ENCODE data around the gene OR2M3. TPM values are rescaled to one million over a fixed set of nuclear protein-coding genes. Genes with fewer than 3 reads are reported as not detected.

OR2M3 gene
- polyA plus RNA-seq (not detected in 3 replicates), polyA minus RNA-seq (not detected in 3 replicates)
- not detected for polyA plus RNA-seq (2011; ENCODE audit: low read depth)
- not detected in 2 replicates for polyA plus RNA-seq (2011; cell fraction: cytosol; rRNA removed)
- polyA plus RNA-seq (2011; cell fraction: nucleus; rRNA removed) = not detected in 2 replicates
- not detected in 2 replicates for polyA plus RNA-seq (2012; ENCODE audit: low replicate concordance)
- polyA minus RNA-seq (2011; cell fraction: cytosol; rRNA and poly(A)+ RNA removed) = not detected
- not detected in 2 replicates for polyA minus RNA-seq (2011; cell fraction: nucleus; rRNA and poly(A)+ RNA removed)

GRCh38 chr1:248196965-248197364, at the start of gene OR2M3:
TSS of gene OR2M3 (plus strand) at chr1:248197265. CDS start at chr1:248203068, 5,803 bp downstream.
- H3K27ac ChIP-seq (ENCODE audit: control insufficient read depth, insufficient read depth, low read length) = no peak within 1 kb of the TSS
- no peaks in the 10 kb centered on the region for H3K9me3 ChIP-seq (ENCODE audit: control insufficient read depth, low read depth, low read length)
- H2AFZ ChIP-seq (ENCODE audit: control insufficient read depth, low read length) = no peak within 1 kb of the TSS
- H3K4me2 ChIP-seq (ENCODE audit: control insufficient read depth, extremely low read depth, insufficient read depth, low read depth, low read length) = no peak within 1 kb of the TSS
- no peak for FAIRE-seq
- DNase-seq (ENCODE audit: low read depth, low spot score) = no peak
- no peaks in the 10 kb centered on the region for H3K27me3 ChIP-seq (ENCODE audit: control insufficient read depth, extremely low read depth, insufficient read depth, low read length)
- no peak within 1 kb of the TSS for H3K4me3 ChIP-seq (ENCODE audit: control insufficient read depth in 2 of 3, extremely low read depth in 1 of 3, insufficient read depth in 2 of 3, low read depth in 1 of 3, low read length in 3 of 3)
- no peaks in the 10 kb centered on the region for H4K20me1 ChIP-seq (ENCODE audit: control insufficient read depth, extremely low read depth, insufficient read depth, low read length)
- H3K9ac ChIP-seq (ENCODE audit: control insufficient read depth, extremely low read depth, insufficient read depth, low read length) = no peak within 1 kb of the TSS
- no peaks in the 10 kb centered on the region for H3K79me2 ChIP-seq (ENCODE audit: control insufficient read depth, insufficient read depth, low read length)
- no peaks in the 10 kb centered on the region for H3K36me3 ChIP-seq (ENCODE audit: control insufficient read depth in 2 of 2, extremely low read depth in 1 of 2, insufficient read depth in 2 of 2, low read length in 2 of 2)
- TF ChIP-seq EZH2 (IDR thresholded peaks at IDR 0.05; ENCODE audit: low read length) = no peak
- no peak for TF ChIP-seq CTCF (optimal IDR thresholded peaks at IDR 0.05 in 1 of 3, IDR thresholded peaks at IDR 0.05 in 1 of 3, conservative IDR thresholded peaks at IDR 0.05 in 1 of 3; ENCODE audit: extremely low read depth in 1 of 3, insufficient read depth in 2 of 3, low read length in 3 of 3)
- dilution Hi-C loops (cut with MboI; ENCODE audit: extremely low pct_ligation_motif_present, low sequenced_read_pairs) = no loop called here
- no peaks in the 10 kb centered on the region for H3K9me1 ChIP-seq (ENCODE audit: control insufficient read depth, extremely low read depth, insufficient read depth, low read length)
- H3K4me1 ChIP-seq (ENCODE audit: control insufficient read depth, extremely low read depth, insufficient read depth, low read length) = no peaks in the 10 kb centered on the region

- H3K4me2 ChIP-seq (ENCODE audit: control insufficient read depth, extremely low read depth, insufficient read depth, low read depth, low read length) = no peak overlapping the region
- H4K20me1 ChIP-seq (ENCODE audit: control insufficient read depth, extremely low read depth, insufficient read depth, low read length) = no peaks in the 10 kb centered on the region
- no peak overlapping the region for H3K27ac ChIP-seq (ENCODE audit: control insufficient read depth, insufficient read depth, low read length)
- no peaks in the 10 kb centered on the region for H3K79me2 ChIP-seq (ENCODE audit: control insufficient read depth, insufficient read depth, low read length)
- H3K4me1 ChIP-seq (ENCODE audit: control insufficient read depth, extremely low read depth, insufficient read depth, low read length) = no peaks in the 10 kb centered on the region
- TF ChIP-seq CTCF (optimal IDR thresholded peaks at IDR 0.05 in 1 of 3, IDR thresholded peaks at IDR 0.05 in 1 of 3, conservative IDR thresholded peaks at IDR 0.05 in 1 of 3; ENCODE audit: extremely low read depth in 1 of 3, insufficient read depth in 2 of 3, low read length in 3 of 3) (no peak), EZH2 (IDR thresholded peaks at IDR 0.05; ENCODE audit: low read length) (no peak)
- FAIRE-seq = no peak
- H3K4me3 ChIP-seq (ENCODE audit: control insufficient read depth in 2 of 3, extremely low read depth in 1 of 3, insufficient read depth in 2 of 3, low read depth in 1 of 3, low read length in 3 of 3) = no peak overlapping the region
- H3K9me1 ChIP-seq (ENCODE audit: control insufficient read depth, extremely low read depth, insufficient read depth, low read length) = no peaks in the 10 kb centered on the region
- DNase-seq (ENCODE audit: low read depth, low spot score) = no peak
- H3K27me3 ChIP-seq (ENCODE audit: control insufficient read depth, extremely low read depth, insufficient read depth, low read length) = no peaks in the 10 kb centered on the region
- H3K9ac ChIP-seq (ENCODE audit: control insufficient read depth, extremely low read depth, insufficient read depth, low read length) = no peak overlapping the region
- H3K36me3 ChIP-seq (ENCODE audit: control insufficient read depth in 2 of 2, extremely low read depth in 1 of 2, insufficient read depth in 2 of 2, low read length in 2 of 2) = no peaks in the 10 kb centered on the region
- dilution Hi-C loops (cut with MboI; ENCODE audit: extremely low pct_ligation_motif_present, low sequenced_read_pairs) = no loop called here
- no peak overlapping the region for H2AFZ ChIP-seq (ENCODE audit: control insufficient read depth, low read length)
- H3K9me3 ChIP-seq (ENCODE audit: control insufficient read depth, low read depth, low read length) = peaks cover 2% of the 10 kb centered on the region
These were observed 44.8 kb upstream of the OR2M3 start for GRCh38 chr1:248152056-248152827.

Data from keratinocyte (primary cell).